B cell (primary cell): ENCODE results near the gene TRIM46. TPM values are rescaled to one million over a fixed set of nuclear protein-coding genes. Genes with fewer than 3 reads are reported as not detected.

Experiments used
- ATAC-seq: fragments of 200-7000 bp; cut with Tn5 transposase; one replicate; pipeline ENCODE4 v1.10.0; 2021; ENCODE audit warnings: low read depth, mild to moderate bottlenecking, moderate number of reproducible peaks, moderate library complexity
- CTCF ChIA-PET: fragments of 350-600 bp; sonication (Branson Sonifier 250); formaldehyde crosslinking; loops from one replicate; lab custom pipeline; 2021; ENCODE audit warnings: antibody characterized with exemption, inconsistent platforms; lab: Charles Lee
- POLR2A ChIA-PET: fragments of 350-600 bp; sonication (Branson Sonifier 250); formaldehyde crosslinking; loops from one replicate; lab custom pipeline; 2021; ENCODE audit warnings: antibody characterized with exemption; lab: Charles Lee
- DNase-seq: peaks from one replicate; pipeline ENCODE4 v3.0.0; 2013
- H2AFZ ChIP-seq: 2 replicates; pipeline ENCODE4 v1.6.1; 2012; ENCODE audit warnings: mild to moderate bottlenecking, low read depth, low read length; ENCODE audit not compliant: insufficient read depth, poor library complexity, severe bottlenecking
- H3K27ac ChIP-seq, 2 donors: 1 replicate in 1 of 2; 2 replicates in 1 of 2; pipeline ENCODE4 v1.5.1; 2012 to 2013; ENCODE audit warnings: low read length in 2 of 2, mild to moderate bottlenecking in 2 of 2, moderate library complexity in 1 of 2
- H3K27me3 ChIP-seq, 4 experiments: fragments of 200-600 bp in 1 of 4; sonication (generic) in 1 of 4; replicated peaks in 1 of 4; 1 replicate in 2 of 4; 2 replicates in 2 of 4; pipeline versions ENCODE4 v1.6.1 to v1.7.0; 2013 to 2016; ENCODE audit warnings: low read length in 3 of 4, mild to moderate bottlenecking in 2 of 4, mixed read lengths in 1 of 4, moderate library complexity in 1 of 4; ENCODE audit not compliant: insufficient read depth in 4 of 4, control insufficient read depth in 3 of 4; ENCODE audit errors: control extremely low read depth in 1 of 4
- H3K36me3 ChIP-seq, 2 experiments: replicated peaks in 1 of 2; 1 replicate in 1 of 2; 2 replicates in 1 of 2; pipeline versions ENCODE4 v1.6.1 to v1.7.1; 2013; ENCODE audit warnings: low read length in 1 of 2; ENCODE audit not compliant: insufficient read depth in 2 of 2, control insufficient read depth in 1 of 2; ENCODE audit errors: control extremely low read depth in 1 of 2, extremely low read depth in 1 of 2
- H3K4me1 ChIP-seq, 2 donors: fragments of 200-600 bp in 1 of 2; sonication (generic) in 1 of 2; 1 replicate in 1 of 2; 2 replicates in 1 of 2; pipeline versions ENCODE4 v1.5.1 to v1.6.1; 2013 to 2017; ENCODE audit warnings: low read length in 2 of 2; ENCODE audit not compliant: control insufficient read depth in 2 of 2, insufficient read depth in 2 of 2
- H3K4me2 ChIP-seq: replicated peaks from 2 replicates; pipeline ENCODE3; 2012; ENCODE audit warnings: mild to moderate bottlenecking, low read depth, low read length; ENCODE audit not compliant: poor library complexity, severe bottlenecking
- H3K4me3 ChIP-seq, 5 experiments: fragments of 200-600 bp in 1 of 5; sonication (generic) in 1 of 5; 1 replicate in 3 of 5; 2 replicates in 2 of 5; pipeline versions ENCODE4 v1.5.1 to v1.7.0; 2011 to 2016; ENCODE audit warnings: low read length in 4 of 5, mild to moderate bottlenecking in 4 of 5, low read depth in 2 of 5, control low read depth in 1 of 5, moderate library complexity in 1 of 5; ENCODE audit not compliant: insufficient read depth in 1 of 5; ENCODE audit errors: control extremely low read depth in 1 of 5, extremely low read depth in 1 of 5
- H3K79me2 ChIP-seq: fragments of 200-600 bp; sonication (generic); one replicate; pipeline ENCODE4 v1.6.0; 2016; ENCODE audit warnings: low read length; ENCODE audit not compliant: control insufficient read depth, insufficient read depth
- H3K9ac ChIP-seq: fragments of 200-600 bp; sonication (generic); 2 replicates; pipeline ENCODE4 v1.6.1; 2017; ENCODE audit warnings: mild to moderate bottlenecking, low read length, moderate library complexity
- H3K9me3 ChIP-seq, 3 donors: one replicate each; pipeline versions ENCODE4 v1.6.1 to v1.7.1; 2013; ENCODE audit warnings: low read length in 2 of 3; ENCODE audit not compliant: control insufficient read depth in 2 of 3, insufficient read depth in 1 of 3; ENCODE audit errors: control extremely low read depth in 1 of 3
- H4K20me1 ChIP-seq: 2 replicates; pipeline ENCODE4 v1.6.0; 2012; ENCODE audit warnings: mild to moderate bottlenecking, low read length; ENCODE audit not compliant: insufficient read depth, control insufficient read depth, poor library complexity, severe bottlenecking
- H3K27ac Mint-ChIP-seq: one replicate; pipeline ENCODE4 v1.8.0; 2021; ENCODE audit warnings: mixed read lengths
- H3K27me3 Mint-ChIP-seq: one replicate; pipeline ENCODE4 v1.8.0; 2021; ENCODE audit warnings: mixed read lengths
- H3K4me1 Mint-ChIP-seq: one replicate; pipeline ENCODE4 v1.8.0; 2021; ENCODE audit warnings: mixed read lengths
- H3K4me3 Mint-ChIP-seq: one replicate; pipeline ENCODE4 v1.8.0; 2021; ENCODE audit warnings: mixed read lengths
- H3K9me3 Mint-ChIP-seq: one replicate; pipeline ENCODE4 v1.8.0; 2022; ENCODE audit warnings: mixed read lengths; ENCODE audit not compliant: insufficient read depth
- EZH2 ChIP-seq: IDR thresholded peaks from 2 replicates; pipeline ENCODE4 v1.6.1; 2012; ENCODE audit warnings: borderline replicate concordance, low read depth, mild to moderate bottlenecking, moderate library complexity, low read length; ENCODE audit not compliant: insufficient read depth, poor library complexity, severe bottlenecking
- WGBS: methylation state at CpG from one replicate; pipeline ENCODE4 v1.1.5; 2013; ENCODE audit warnings: missing lambda C conversion rate; ENCODE audit not compliant: insufficient coverage; 5-methylcytosine and 5-hydroxymethylcytosine counted together
- intact Hi-C: fragments of 100-400 bp; cut with micrococcal nuclease; formaldehyde crosslinking; loops from one replicate; pipeline ENCODE4 v1.10.0; 2022
- polyA plus RNA-seq: library from polyadenylated mRNA; depleted of rRNA; stranded (reverse); fragments of >200 nt; gene quantifications from 2 replicates; pipeline ENCODE4 v1.2.3, GENCODE V29; 2012
- total RNA-seq, 2 donors: library from RNA; stranded (reverse); fragments of 120-200 nt in 1 of 2; gene quantifications; 1 replicate in 1 of 2; 2 replicates in 1 of 2; pipeline versions ENCODE4 v1.2.3 to v1.2.4, GENCODE V29; 2013 to 2022
- TF ChIP-seq, protein P1 (sequence below): fragments of 200-600 bp; IDR thresholded peaks from one replicate; pipeline ENCODE4 v1.8.0; 2022; ENCODE audit warnings: antibody characterized with exemption, mild to moderate bottlenecking

Gene TRIM46
- total and polyA plus RNA-seq, 2 donors (not counting 1 experiment from before 2014, with no cell fraction given) = 2.6 to 3.4 TPM

DNA sequence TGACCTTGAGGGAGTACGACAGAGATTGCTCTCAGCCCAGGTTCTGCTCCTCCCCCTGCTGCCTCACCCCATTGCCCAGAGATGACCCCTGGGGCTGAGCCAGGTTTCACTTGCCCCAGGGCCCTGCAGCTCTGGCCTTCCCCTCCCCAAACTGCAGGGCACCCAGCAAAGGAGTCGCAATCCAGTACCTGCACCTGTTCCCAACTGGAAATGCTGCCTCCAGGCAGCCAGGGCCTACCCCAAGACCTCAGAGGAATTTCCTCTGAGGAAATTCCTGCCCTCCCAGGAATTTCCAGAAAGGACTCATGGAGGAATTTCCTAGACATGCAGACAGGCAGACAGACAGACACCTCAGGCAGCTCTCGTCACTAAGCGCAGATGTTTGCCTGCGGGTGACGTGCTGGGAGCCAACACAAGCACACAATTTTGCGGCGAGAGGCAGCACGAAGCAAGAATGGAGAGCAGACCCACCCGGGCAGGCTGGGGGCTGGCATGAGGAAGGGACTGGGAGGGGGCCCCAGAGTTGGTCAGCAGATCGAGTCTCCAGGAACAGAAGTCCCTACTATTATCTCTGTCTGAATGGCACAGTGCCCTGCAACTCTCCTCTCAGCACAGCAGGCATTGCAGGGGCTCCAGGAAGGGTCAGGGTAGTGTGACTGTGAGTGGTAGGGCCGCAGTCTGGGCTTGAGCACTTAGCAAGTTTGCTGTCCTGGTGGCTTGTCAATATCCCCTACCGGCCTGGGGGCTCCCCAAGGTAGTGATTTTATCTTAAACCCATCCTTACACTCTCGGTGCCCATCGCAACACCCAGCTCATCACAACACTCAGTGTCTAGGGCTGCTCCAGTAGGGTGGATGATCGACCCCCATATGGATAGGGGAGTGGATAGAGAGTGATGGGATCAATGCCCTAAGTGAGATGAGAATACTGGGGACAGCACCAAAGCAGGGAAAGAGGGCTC is 48.9 kb upstream of the TRIM46 start:
- Mint-ChIP-seq H3K4me3 (no peak overlapping the region), H3K4me1 (peaks cover 34% of the 10 kb centered on the region), H3K27me3 (peaks cover 54% of the 10 kb centered on the region), H3K9me3 (no peaks in the 10 kb centered on the region), H3K27ac (no peak overlapping the region)
- no peak for TF ChIP-seq EZH2
- TF ChIP-seq, protein P1, sequence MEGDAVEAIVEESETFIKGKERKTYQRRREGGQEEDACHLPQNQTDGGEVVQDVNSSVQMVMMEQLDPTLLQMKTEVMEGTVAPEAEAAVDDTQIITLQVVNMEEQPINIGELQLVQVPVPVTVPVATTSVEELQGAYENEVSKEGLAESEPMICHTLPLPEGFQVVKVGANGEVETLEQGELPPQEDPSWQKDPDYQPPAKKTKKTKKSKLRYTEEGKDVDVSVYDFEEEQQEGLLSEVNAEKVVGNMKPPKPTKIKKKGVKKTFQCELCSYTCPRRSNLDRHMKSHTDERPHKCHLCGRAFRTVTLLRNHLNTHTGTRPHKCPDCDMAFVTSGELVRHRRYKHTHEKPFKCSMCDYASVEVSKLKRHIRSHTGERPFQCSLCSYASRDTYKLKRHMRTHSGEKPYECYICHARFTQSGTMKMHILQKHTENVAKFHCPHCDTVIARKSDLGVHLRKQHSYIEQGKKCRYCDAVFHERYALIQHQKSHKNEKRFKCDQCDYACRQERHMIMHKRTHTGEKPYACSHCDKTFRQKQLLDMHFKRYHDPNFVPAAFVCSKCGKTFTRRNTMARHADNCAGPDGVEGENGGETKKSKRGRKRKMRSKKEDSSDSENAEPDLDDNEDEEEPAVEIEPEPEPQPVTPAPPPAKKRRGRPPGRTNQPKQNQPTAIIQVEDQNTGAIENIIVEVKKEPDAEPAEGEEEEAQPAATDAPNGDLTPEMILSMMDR = no peak
- H2AFZ ChIP-seq = no peak overlapping the region
- H3K36me3 ChIP-seq = no peaks in the 10 kb centered on the region
- ChIA-PET POLR2A (interaction anchor here (0.7 kb wide), 1 partner anchor 50 kb away, joined by 3 read pairs; no protein-coding TSS in a partner anchor), CTCF (interaction anchor here (1.5 to 2.3 kb wide), 2 partner anchors 33 to 42 kb away, joined by 5 to 10 read pairs; no protein-coding TSS in a partner anchor)
- ATAC-seq (no peak), DNase-seq (no peak)
- H3K4me1 ChIP-seq = peaks cover 34% of the 10 kb centered on the region in 2 donors
- peaks cover 8% of the 10 kb centered on the region for H4K20me1 ChIP-seq
- 90% methylated on average over 11 of the region's 16 CpGs for WGBS
- peaks cover 0 to 7% (median 0%) of the 10 kb centered on the region in 3 donors for H3K9me3 ChIP-seq
- H3K79me2 ChIP-seq = no peaks in the 10 kb centered on the region
- H3K27me3 ChIP-seq = peaks cover 0 to 49% (median 24%) of the 10 kb centered on the region in 4 experiments
- intact Hi-C loops = loop anchor here (5.0 kb wide), 2 partner anchors 32 to 43 kb away; no protein-coding TSS in a partner anchor
- H3K27ac ChIP-seq = no peak overlapping the region
- no peak overlapping the region for H3K4me2 ChIP-seq
- no peak overlapping the region for H3K4me3 ChIP-seq
- no peak overlapping the region for H3K9ac ChIP-seq
